Measurements from ENCODE around the gene CXXC5.
A peak's percentile ranks its signal among the peaks of the same experiment; 100 is the strongest.

The CXXC5 gene

GRCh38 chr5:139682016-139682975 is 34.1 kb downstream of the CXXC5 start:
- DNase-seq, result no peak

DNA sequence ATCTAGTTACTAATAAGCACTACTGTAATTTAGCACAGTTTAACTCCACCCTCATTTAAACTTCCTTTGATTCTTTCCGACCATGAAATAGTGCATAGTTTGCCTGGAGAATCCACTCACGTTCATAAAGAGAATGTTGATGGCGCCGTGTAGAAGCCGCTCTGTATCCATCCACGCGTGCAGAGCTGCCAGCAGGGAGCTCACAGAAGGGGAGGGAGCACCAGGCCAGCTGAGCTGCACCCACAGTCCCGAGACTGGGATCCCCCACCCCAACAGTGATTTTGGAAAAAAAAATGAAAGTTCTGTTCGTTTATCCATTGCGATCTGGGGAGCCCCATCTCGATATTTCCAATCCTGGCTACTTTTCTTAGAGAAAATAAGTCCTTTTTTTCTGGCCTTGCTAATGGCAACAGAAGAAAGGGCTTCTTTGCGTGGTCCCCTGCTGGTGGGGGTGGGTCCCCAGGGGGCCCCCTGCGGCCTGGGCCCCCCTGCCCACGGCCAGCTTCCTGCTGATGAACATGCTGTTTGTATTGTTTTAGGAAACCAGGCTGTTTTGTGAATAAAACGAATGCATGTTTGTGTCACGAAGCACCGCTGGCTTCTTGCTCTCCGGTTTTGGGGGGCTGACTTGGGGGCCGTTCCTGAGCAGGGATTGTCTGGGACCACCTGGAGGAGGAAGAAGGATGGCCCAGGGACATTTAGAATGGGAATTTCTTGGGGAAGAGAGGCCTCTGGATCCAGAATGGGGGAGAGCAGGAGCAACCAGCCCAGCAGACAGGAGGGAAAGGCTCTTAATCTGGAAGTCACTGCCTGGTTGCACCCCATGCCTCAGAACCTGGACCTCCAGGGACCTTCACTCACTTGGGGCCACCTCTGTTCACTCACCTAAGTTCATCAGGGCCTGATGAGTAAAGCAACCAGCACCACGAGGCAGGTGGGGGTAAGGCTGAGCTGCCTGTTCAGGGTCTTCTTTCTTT is 35.4 kb downstream of the CXXC5 start:
- no peak for DNase-seq

GRCh38 chr5:139684350-139684880 is 36.3 kb downstream of the CXXC5 start:
- no peak for DNase-seq

DNA sequence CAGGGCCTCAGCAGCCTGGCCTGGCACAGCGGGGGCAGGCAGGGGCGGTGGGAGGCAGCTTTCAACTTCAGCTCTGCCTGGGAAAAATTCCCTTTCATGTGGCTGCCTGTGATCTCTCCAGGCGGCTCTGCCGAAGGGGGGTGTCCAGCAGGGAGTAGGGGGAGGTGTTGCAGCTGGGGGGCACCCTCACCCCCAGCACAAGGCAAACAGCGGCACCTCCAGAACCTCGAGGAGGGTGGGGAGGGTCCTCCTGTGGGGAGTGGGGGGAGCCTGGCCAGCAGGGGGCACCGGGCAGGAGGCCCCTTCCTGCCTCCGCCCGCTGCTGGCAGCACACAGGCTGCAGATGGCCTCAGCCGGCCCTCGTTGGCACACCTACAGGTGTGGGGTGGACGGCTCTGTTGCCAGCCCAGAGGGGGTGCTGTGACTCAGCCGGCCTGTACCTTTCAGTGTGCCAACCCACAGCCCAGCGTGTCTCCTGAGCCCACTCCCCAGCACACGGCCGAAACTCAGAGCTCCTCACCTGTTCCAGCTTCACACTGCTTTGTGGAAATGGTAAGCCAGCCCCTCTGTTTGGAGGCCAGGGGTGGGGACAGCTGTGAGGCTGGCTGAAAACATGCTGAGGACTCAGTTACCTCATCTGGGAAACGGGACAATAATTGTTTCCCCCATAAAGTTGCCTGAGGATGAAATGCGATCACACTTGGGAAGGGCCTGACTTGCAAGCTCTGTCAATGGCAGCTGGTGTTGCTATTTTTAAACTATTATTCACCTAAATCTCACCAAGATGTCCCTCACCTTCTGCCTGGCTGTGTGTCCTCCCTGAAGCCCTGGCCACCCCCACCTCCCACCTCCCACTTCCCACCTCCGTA is 37.0 kb downstream of the CXXC5 start:
- DNase-seq, result no peak

- no peak for DNase-seq
Observed at GRCh38 chr5:139685886-139686285, 37.7 kb downstream of the CXXC5 start.

DNA sequence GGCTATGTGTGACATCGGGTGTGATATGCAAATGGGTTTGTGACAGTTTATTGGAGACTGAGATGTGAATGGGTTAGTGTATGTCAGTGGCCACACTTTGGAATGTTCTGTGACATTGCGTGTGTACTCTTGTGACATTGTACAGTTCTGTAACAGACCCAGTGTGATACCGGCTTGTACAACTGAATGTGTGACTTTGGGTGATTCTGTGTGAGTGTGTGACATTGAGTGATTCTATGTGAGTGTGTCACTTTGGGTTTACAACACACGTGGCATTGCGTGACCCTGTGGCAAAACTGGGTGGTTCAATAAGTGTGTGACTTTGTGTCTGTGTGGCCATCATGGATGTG is 38.2 kb downstream of the CXXC5 start:
- DNase-seq, result no peak

DNA sequence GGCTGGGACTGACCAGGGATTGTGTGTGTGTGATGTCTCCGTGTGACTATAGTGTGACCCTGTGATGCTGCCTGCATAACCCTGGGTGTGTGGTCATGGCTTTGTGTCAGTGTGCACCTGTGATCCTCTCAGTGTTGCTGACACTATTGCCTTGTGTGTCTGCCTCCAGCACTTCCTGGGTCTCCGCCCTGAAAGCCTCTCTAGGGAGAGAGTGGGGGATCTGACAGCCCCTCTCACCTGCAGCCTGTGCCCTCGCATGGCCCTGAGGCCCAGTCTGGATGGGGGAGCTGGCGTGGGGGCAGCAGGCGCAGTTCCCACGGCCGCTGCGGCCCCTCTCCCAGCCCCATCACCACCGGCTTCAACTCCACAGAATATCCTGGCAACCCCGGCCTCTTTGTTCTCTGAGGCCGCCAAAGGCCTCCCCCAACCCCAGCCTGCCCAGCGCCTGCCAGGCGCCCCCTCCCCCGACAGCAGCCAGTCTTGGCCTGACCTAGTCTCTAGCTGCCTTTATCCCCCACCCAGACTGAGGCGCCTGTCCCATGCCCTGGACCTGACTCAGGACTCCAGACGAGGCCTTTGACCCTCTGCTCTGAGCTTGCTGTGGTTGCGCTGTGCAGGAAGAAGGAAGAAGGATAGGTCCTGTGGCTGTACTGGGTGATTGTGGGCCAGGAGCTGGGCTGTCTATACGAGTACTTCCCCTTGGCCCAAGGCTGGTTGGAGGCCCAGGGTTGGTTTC is 38.7 kb downstream of the CXXC5 start:
- no peak for DNase-seq

DNA sequence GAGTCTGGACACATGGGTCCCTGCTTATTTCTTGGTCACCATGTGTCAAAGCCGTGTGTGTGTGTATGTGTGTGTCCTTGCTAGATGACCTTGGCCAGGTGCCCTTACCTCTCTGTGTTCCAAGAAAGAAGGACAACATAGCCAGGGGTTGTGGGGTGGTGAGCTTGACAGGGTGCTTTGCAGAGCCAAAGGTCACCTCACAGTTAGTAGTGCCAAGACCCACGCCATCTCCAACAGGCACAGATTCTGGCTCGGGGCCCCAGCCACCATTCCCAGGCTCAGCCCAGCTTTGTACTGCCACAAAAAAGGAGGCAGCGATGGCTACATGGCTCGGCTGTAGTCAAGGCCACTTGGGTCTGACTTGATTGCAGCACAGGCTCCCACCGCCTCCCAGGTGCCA is 39.5 kb downstream of the CXXC5 start:
- DNase-seq, result no peak

GRCh38 chr5:139688088-139688702 is 40.0 kb downstream of the CXXC5 start:
- no peak for DNase-seq

DNA sequence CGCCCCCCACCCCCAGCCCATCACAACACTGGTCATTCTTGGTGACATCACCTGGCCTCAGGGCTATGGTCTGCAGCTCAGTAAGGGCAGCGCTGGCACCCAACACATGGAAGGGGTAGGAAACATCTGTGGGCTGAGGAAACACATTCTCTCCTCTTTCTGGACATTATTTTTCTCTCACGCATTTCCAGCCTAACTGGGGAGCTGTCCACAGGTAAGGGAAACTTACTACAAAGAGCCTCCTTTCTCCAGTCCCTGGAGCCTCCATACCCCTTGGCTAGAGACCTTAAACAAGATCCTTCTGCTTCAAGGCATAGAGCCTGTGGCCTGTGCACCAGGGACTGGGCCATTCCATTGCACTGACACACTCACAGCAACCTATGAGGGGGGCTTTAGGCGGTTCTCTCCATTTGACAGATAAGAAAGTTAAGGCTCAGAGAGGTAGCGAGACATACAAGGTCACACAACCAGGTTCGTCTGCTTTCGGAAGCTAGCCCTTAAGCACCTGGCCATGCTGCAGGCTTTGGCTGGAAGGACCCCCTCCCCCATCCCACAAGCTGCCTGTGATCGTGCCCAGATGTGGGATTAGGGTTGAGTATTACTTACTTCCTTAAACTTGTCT is 40.7 kb downstream of the CXXC5 start:
- DNase-seq, result no peak

- DNase-seq, result no peak
Observed at GRCh38 chr5:139689631-139690063, 41.5 kb downstream of the CXXC5 start.

DNA sequence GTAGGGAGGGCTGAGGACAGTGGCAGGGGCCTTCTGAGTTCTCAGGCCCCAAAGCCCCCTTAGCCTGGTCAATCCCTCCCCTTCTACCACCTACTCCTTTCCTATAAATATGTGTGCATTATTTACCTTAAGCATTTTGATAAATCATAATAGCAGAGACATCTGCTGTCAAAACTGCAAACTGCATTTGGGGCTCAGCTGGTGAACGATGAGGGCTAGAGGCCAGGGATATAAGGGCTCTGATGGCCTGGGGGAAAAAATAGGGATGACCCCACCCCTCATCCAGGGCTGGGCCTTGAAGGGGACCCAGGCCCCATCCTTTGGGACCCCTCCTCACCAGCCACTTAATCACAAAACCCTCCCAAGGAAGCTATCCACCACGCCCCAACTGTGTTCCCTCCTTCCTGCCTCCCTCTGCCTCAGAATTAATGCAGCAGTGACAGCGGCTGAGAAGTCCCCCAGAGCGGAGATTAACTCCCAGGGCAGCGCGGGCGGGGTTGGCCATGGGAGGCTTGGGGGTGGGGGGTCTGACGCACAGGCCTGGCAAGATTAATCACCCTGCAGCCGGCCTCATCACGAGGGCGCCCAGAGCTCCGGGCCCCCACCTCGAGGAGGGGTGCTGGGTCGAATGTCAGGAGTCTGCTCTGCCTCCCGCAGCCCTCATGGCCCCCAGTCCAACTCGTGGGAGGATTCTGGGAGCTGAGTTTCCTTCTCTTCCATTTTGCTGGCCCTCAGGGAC is 42.1 kb downstream of the CXXC5 start:
- peak; percentile 66 for DNase-seq

DNA sequence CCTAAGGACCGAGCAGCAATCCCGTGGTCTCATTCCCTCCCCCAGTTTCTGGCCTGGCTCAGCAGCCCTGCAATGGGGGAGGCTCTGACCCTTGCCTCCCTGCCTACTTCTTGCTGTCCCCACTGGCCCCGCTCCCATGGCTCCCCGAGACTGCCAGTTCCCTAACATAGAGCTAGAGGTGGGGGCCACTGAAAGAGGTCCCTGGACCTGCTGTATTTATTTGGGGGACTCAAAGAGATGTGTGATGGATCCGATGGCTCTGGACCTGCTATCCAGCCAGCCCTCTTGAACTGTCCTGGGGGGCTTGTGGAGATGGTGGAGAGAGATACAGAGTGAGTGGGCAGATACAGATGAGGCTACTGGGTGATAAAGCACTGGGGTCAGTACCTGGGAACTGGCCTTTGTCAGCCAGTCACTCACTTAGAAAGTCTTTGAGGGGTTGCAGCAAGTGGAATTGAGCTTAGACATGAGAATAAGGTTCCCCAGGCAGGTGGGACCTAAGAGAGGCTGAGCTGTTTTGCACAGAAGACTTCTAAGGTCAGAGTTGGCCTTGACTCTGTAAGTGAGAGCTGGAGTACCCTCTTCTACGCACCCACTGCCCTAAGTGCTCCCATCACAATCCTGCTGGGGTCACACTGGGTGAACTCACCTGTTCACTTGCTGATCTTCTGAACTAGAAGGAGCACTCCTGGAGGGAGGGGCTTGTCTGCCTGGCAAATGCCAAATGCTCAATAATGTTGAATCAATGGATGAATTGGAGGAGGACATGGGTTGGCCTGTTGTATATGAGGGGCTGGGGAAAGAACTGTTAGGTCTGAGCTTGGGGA is 42.9 kb downstream of the CXXC5 start:
- DNase-seq, result no peak

DNA sequence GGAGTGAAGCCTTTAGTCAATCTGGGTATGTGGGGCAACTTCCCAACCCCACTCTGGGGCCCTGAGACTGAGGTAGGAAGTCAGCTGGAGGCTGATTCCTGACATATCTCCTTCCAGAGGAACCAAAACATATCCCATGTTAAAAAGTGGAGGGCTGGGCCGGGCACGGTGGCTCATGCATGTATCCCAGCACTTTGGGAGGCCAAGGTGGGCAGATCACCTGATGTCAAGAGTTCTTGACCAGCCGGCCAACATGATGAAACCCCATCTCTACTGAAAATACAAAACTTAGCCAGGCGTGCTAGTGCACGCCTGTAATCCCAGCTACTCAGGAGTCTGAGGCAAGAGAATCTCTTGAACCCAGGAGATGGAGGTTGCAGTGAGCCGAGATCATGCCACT is 44.0 kb downstream of the CXXC5 start:
- no peak for DNase-seq

DNA sequence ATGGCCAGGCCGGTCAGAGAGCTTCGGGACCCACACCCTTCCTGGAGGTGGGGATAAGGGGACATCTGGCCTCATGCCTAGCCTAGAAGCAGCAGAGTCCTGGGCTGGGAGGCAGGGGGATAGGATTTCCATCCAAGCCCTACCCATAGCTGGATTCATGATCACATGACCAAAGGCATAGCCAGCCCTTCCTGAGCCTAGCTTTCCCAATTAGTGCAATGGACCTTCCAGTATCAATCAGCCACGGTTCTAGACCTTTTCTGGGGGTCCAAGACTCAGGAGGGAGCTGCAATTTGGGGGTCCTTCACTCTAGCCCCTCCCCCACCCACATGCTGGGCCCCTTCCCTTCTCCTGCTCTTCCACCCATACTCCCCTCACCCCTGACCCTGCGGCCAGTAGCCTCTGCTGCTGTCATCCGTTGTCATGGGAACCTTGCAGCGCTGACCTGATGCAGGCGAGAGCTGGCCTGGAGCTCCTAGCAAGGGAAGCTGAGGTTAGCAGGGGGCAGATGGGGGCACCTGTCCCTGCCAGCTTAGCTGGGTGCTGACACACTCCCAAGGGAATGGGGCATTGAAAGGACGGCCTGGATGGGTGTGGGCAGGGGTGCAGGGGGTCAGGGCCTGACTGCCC is 44.6 kb downstream of the CXXC5 start:
- DNase-seq, result no peak

- DNase-seq, result no peak
Observed at GRCh38 chr5:139693676-139694364, 45.7 kb downstream of the CXXC5 start.

- no peak for DNase-seq
Observed at GRCh38 chr5:139694556-139695177, 46.5 kb downstream of the CXXC5 start.

Measured in T1000 (cell line).